RWPE1 (cell line): Measurements from ENCODE around the gene PRRX2.

Experiments
- CTCF ChIA-PET: fragments of 350-600 bp; sonication (Branson Sonifier 250); formaldehyde crosslinking; extraction: SDS; loops from one replicate; lab custom pipeline; 2021; lab: Yijun Ruan, JAX
- POLR2A ChIA-PET: fragments of 400-600 bp; formaldehyde crosslinking; extraction: SDS; loops from one replicate; lab custom pipeline; 2020; ENCODE audit warnings: antibody characterized with exemption; ENCODE audit not compliant: low non-redundant PET; lab: Yijun Ruan, JAX
- DNase-seq: peaks from one replicate; pipeline ENCODE4 v3.0.0; 2012; ENCODE audit warnings: low spot score
- H3K27ac ChIP-seq: fragments of 450-650 bp; 2 replicates; pipeline ENCODE4 v1.5.1; 2017
- TF ChIP-seq, protein P1 (sequence below): fragments of 450-650 bp; conservative IDR thresholded peaks from 2 replicates; pipeline ENCODE4 v1.5.1; 2017; ENCODE audit warnings: low read depth, mild to moderate bottlenecking

PRRX2 gene

GRCh38 chr9:129671519-129671918, 6.1 kb downstream of the PRRX2 start:
- POLR2A ChIA-PET = no interaction called here
- no peak overlapping the region for H3K27ac ChIP-seq
- CTCF ChIA-PET = interaction anchor here (0.9 to 1.0 kb wide), 2 partner anchors 49 to 66 kb away, joined by 3 to 4 read pairs; no protein-coding TSS in a partner anchor

DNA sequence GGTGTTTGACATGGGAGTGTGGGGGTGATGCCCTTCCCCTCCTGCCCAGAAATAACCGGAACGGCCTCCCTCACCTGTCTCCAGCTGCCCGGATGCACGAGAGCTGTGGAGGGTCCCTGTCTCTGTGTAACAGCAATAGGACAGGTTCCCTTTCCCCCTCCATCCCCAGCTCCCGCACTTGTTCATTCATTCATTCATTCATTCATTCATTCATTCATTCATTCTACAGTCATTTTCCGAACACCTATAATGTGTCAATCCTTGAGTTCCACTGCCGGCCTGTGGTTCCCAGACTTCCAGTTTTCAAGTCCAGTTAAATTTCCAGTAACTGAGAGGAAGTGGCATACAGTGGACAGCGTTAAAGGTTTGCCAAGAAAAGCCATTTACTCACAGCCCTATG, 7.3 kb downstream of the PRRX2 start:
- CTCF ChIA-PET = no interaction called here
- POLR2A ChIA-PET = no interaction called here
- no peak for DNase-seq

More at GRCh38 chr9:129671519-129671918, 6.1 kb downstream of the PRRX2 start:
- TF ChIP-seq, protein P1, sequence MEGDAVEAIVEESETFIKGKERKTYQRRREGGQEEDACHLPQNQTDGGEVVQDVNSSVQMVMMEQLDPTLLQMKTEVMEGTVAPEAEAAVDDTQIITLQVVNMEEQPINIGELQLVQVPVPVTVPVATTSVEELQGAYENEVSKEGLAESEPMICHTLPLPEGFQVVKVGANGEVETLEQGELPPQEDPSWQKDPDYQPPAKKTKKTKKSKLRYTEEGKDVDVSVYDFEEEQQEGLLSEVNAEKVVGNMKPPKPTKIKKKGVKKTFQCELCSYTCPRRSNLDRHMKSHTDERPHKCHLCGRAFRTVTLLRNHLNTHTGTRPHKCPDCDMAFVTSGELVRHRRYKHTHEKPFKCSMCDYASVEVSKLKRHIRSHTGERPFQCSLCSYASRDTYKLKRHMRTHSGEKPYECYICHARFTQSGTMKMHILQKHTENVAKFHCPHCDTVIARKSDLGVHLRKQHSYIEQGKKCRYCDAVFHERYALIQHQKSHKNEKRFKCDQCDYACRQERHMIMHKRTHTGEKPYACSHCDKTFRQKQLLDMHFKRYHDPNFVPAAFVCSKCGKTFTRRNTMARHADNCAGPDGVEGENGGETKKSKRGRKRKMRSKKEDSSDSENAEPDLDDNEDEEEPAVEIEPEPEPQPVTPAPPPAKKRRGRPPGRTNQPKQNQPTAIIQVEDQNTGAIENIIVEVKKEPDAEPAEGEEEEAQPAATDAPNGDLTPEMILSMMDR = no peak
- DNase-seq = no peak

GRCh38 chr9:129673602-129674001, 8.2 kb downstream of the PRRX2 start:
- TF ChIP-seq, protein P1 = no peak
- POLR2A ChIA-PET = no interaction called here
- no peak overlapping the region for H3K27ac ChIP-seq
- DNase-seq = no peak
- CTCF ChIA-PET = interaction anchor here (0.6 to 1.6 kb wide), 3 partner anchors 53 to 108 kb away, joined by 3 to 4 read pairs (median 3); no protein-coding TSS in a partner anchor

More for the DNA sequence above, 7.3 kb downstream of the PRRX2 start:
- TF ChIP-seq, protein P1 = no peak
- no peak overlapping the region for H3K27ac ChIP-seq

DNA sequence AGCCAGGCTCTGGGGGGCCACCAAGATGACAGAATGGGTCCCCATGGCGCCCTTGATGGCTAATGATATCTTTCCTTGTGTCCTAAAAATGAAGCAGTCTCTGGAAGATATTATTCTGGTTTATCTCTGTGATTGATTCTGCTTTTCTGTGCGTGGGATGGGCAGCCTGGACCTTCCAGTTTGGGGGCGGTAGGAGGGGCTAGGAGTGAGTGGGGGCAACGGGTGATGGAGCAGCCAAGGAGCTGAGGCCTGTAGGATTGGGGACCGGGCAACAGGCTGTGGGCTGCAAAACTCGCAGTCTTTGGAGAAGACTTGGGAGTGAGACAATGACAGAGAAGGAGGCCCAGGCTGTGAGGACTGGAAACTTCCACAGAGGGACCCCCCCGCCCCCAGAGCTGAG, 8.8 kb downstream of the PRRX2 start:
- no peak overlapping the region for H3K27ac ChIP-seq
- CTCF ChIA-PET = interaction anchor here (0.7 to 1.6 kb wide), 2 partner anchors 52 to 108 kb away, joined by 3 to 4 read pairs; no protein-coding TSS in a partner anchor
- TF ChIP-seq, protein P1 = no peak
- no peak for DNase-seq
- POLR2A ChIA-PET = no interaction called here

DNA sequence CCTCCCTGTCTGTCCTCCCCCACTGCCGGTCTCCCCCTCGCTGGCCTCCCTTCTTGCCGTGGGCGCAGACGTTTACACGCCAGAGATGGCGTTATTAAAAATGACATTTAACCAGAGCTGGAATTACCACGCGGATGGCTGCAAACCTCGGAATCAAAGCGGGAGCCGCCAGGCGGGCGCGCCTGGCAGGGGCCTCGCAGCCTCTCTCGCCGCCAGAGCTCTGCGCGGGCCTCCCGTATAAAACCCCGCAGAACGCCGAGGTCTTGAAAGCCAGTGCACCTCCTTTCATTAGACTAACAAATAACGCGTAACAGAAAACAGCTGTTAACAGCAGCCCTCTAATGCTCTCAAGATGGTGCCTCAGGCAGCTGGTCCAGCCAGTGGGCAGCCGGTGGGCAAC, 10.2 kb downstream of the PRRX2 start:
- no peak overlapping the region for H3K27ac ChIP-seq
- TF ChIP-seq, protein P1 = no peak
- ChIA-PET CTCF (interaction anchor here (0.6 to 1.3 kb wide), 2 partner anchors 34 to 97 kb away, joined by 3 to 4 read pairs; no protein-coding TSS in a partner anchor), POLR2A (interaction anchor here (0.6 kb wide), 1 partner anchor 17 kb away, joined by 3 read pairs; no protein-coding TSS in a partner anchor)
- DNase-seq = no peak

DNA sequence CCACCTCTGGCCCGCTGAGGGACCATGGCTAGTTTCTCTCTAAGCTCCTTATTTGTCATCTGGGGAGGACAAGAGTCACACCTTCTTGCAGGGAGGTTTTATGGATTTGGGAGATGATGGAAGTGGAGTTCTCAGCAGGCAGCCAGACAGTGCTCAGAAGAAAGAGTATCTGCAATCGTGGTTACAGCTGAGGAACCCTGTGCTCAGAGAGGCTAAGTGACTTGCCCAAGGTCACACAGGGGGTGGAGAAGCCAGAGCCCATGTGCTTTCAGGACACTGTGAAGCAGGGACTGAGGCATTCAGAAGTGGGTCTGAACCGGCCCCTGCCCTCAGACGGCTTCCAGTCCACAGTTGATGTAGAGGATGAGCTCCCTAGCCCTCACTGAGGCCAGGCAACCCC, 10.8 kb downstream of the PRRX2 start:
- POLR2A ChIA-PET = interaction anchor here (0.6 kb wide), 1 partner anchor 18 kb away, joined by 3 read pairs; no protein-coding TSS in a partner anchor
- H3K27ac ChIP-seq = no peak overlapping the region
- TF ChIP-seq, protein P1 = no peak
- DNase-seq = no peak
- CTCF ChIA-PET = interaction anchor here (1.3 kb wide), 1 partner anchor 35 kb away, joined by 4 read pairs; no protein-coding TSS in a partner anchor
